ENCODE measurements around the gene IYD. TPM values are rescaled to one million over a fixed set of nuclear protein-coding genes. Genes with fewer than 3 reads are reported as not detected.
A peak's percentile ranks its signal among the peaks of the same experiment; 100 is the strongest.

IYD gene
- total RNA-seq, 3 donors from 2014 or later: 0.29 to 0.33 TPM; not detected in 1

DNA sequence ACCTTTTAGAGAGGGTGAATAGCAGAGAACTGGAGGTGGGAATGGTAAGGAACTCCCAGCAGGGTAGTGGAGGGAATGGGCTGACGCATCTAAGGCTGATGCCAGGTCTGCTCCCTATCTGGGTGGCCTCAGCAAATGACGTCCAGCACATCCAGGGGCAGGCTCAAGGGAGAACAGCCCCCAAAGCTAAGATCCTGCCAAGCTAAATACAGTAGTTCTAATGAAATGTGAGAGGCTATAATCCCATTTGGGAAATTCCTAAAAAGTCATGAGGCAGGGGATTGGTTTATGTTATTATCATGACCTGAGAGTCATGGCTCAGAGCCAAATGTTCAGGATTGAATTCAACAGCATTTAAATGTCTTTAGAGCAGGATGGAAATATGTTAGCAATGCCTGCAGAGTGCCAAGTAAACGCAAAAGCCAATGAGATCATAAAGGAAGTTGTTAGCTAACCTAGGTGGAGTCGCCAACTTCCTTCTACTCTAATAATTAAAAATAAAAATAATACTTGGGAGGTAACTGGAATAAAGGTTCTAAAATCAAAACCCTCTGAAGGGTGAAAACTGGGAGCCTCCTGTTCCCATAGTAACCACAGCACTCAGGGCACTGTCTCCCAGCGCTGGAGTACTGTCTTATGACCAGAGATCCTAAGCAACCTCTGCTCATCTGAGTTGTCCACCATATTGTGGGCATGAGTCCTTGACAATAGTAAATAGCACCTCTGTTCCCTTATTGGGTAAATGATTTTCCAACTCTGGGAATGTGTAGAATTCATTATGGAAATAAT is 34.8 kb downstream of the IYD start:
- H3K4me1 ChIP-seq: no peaks in the 10 kb centered on the region
- H3K36me3 ChIP-seq: no peaks in the 10 kb centered on the region
- H3K27ac ChIP-seq: peak overlapping the region in 1 of 2 donors; percentile 44
- peak in 1 of 2 donors; percentile 35 for DNase-seq (ENCODE audit: low spot score in 2 of 2)
- H3K27me3 ChIP-seq: no peaks in the 10 kb centered on the region
- peaks cover 0 to 5% of the 10 kb centered on the region in 2 donors for H3K9me3 ChIP-seq
- intact Hi-C loops (cut with DNase I; ENCODE audit: low total_unique reads): no loop called here
- TF ChIP-seq POLR2A (IDR thresholded peaks at IDR 0.05) (no peak), POLR2AphosphoS5 (IDR thresholded peaks at IDR 0.05) (peak in 1 of 3 donors; percentile 23)
- H3K4me3 ChIP-seq: no peak overlapping the region

DNA sequence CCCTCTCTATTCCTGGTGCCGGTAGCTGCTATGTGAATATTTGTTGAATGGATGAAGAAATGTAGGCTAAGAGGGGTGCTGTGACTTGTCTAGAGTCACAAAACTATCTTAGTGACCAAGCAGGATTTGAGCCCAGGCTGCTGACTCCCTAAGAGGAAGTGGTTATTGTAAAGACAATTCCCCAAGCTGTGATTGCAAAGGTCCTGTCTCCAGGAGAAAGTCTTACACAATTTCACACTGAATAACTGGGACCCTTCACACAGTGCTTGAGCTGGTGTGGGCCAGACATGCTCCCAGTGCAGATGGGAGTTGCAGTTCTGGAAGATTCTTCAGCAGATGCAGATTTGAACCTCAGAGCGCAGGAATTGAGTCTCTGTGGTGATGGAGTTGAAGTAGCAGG is 38.1 kb downstream of the IYD start:
- no peak overlapping the region for H3K4me3 ChIP-seq
- peaks cover 0 to 5% of the 10 kb centered on the region in 2 donors for H3K9me3 ChIP-seq
- peaks cover 5 to 10% of the 10 kb centered on the region in 2 donors for H3K4me1 ChIP-seq
- DNase-seq (ENCODE audit: low spot score in 2 of 2): no peak
- no peaks in the 10 kb centered on the region for H3K36me3 ChIP-seq
- TF ChIP-seq POLR2A (IDR thresholded peaks at IDR 0.05): no peak
- TF ChIP-seq, protein P1, sequence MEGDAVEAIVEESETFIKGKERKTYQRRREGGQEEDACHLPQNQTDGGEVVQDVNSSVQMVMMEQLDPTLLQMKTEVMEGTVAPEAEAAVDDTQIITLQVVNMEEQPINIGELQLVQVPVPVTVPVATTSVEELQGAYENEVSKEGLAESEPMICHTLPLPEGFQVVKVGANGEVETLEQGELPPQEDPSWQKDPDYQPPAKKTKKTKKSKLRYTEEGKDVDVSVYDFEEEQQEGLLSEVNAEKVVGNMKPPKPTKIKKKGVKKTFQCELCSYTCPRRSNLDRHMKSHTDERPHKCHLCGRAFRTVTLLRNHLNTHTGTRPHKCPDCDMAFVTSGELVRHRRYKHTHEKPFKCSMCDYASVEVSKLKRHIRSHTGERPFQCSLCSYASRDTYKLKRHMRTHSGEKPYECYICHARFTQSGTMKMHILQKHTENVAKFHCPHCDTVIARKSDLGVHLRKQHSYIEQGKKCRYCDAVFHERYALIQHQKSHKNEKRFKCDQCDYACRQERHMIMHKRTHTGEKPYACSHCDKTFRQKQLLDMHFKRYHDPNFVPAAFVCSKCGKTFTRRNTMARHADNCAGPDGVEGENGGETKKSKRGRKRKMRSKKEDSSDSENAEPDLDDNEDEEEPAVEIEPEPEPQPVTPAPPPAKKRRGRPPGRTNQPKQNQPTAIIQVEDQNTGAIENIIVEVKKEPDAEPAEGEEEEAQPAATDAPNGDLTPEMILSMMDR (IDR thresholded peaks at IDR 0.05): no peak
- TF ChIP-seq POLR2AphosphoS5 (IDR thresholded peaks at IDR 0.05): no peak
- no peaks in the 10 kb centered on the region for H3K27me3 ChIP-seq
- no peak overlapping the region for H3K27ac ChIP-seq
- intact Hi-C loops (cut with DNase I; ENCODE audit: low total_unique reads): no loop called here

DNA sequence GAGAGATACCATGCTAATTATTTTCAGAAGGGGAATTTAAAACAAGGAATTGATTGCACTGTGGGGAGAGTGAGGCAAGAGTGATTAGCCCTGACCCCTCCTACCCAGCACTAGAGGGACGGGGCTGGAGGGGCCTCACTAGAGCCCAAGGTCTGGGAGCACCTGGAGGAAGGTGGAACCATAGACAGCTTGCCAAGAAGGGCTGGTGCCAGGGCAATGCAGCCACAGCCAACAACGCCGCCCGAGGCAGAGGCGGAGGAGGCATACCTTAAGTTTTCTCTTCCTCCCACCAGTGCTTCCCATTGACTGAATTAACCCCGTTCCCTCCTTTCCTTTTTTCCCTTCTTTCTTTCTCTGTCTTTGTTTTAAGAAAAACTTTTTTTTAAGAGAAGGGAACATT is 40.0 kb downstream of the IYD start:
- no peak for TF ChIP-seq POLR2A (IDR thresholded peaks at IDR 0.05)
- peak in 1 of 2 donors; percentile 60 for DNase-seq (ENCODE audit: low spot score in 2 of 2)
- no peak overlapping the region for H3K27ac ChIP-seq
- peaks cover 0 to 5% of the 10 kb centered on the region in 2 donors for H3K9me3 ChIP-seq
- H3K4me1 ChIP-seq: peaks cover 5 to 10% of the 10 kb centered on the region in 2 donors
- H3K27me3 ChIP-seq: no peaks in the 10 kb centered on the region
- no peak overlapping the region for H3K4me3 ChIP-seq
- intact Hi-C loops (cut with DNase I; ENCODE audit: low total_unique reads): no loop called here
- no peaks in the 10 kb centered on the region for H3K36me3 ChIP-seq

DNA sequence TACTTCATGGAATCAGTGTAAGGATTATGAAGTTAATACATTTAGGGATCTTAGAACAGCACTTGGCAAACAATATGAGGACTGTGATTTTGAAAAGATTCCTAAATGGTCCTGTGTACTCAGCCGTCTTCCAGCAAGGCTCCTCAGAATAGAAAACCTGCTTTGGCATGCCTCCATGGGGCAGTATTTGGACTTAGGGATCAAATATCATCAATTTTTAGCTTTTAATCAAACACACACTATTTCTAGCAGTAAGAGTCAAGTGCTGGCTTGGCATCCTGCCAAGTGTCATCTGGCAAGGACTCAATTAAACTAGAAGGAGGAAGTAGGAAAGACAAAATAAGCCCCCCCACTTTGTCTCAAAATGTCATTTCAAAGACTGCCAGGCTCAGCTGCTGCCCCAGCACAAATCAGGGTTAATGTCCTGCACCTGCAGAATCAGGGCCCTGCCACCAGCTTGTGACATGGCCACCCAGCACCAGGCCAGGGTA is 40.8 kb downstream of the IYD start:
- H3K27me3 ChIP-seq: no peaks in the 10 kb centered on the region
- peaks cover 0 to 5% of the 10 kb centered on the region in 2 donors for H3K9me3 ChIP-seq
- H3K36me3 ChIP-seq: no peaks in the 10 kb centered on the region
- TF ChIP-seq POLR2A (IDR thresholded peaks at IDR 0.05) (no peak), POLR2AphosphoS5 (IDR thresholded peaks at IDR 0.05) (no peak)
- TF ChIP-seq, protein P1 (IDR thresholded peaks at IDR 0.05): no peak
- DNase-seq (ENCODE audit: low spot score in 2 of 2): peak in 1 of 2 donors; percentile 38
- H3K27ac ChIP-seq: peak overlapping the region in 1 of 2 donors; percentile 58
- peaks cover 5 to 10% of the 10 kb centered on the region in 2 donors for H3K4me1 ChIP-seq
- intact Hi-C loops (cut with DNase I; ENCODE audit: low total_unique reads): no loop called here
- no peak overlapping the region for H3K4me3 ChIP-seq

DNA sequence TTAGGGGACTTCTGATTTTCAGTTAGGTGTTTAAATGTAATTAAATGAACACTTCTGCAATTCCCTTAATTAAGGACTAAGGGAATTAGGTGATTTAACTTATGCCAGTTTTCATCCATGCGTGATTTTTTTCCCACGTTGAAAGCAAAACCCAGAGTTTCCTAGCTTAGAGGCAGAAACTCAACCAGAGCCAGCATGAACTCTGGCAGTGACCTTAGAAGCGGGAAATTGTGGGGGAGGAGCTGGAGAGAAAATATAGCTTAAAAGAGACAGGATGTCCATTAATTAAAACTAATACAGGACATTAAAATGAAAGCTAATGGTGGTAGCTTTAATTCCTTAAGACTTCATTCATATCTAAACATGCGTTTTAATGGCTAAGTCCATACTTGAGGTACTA is 41.6 kb downstream of the IYD start:
- Histone ChIP-seq H3K4me1 (peaks cover 5 to 10% of the 10 kb centered on the region in 2 donors), H3K27me3 (no peaks in the 10 kb centered on the region), H3K27ac (peak overlapping the region in 1 of 2 donors; percentile 58), H3K36me3 (no peaks in the 10 kb centered on the region), H3K4me3 (no peak overlapping the region), H3K9me3 (peaks cover 0 to 2% of the 10 kb centered on the region in 2 donors)
- DNase-seq (ENCODE audit: low spot score in 2 of 2): no peak
- intact Hi-C loops (cut with DNase I; ENCODE audit: low total_unique reads): no loop called here
- TF ChIP-seq POLR2A (IDR thresholded peaks at IDR 0.05) (no peak), POLR2AphosphoS5 (IDR thresholded peaks at IDR 0.05) (no peak)
- TF ChIP-seq, protein P1 (IDR thresholded peaks at IDR 0.05): no peak

DNA sequence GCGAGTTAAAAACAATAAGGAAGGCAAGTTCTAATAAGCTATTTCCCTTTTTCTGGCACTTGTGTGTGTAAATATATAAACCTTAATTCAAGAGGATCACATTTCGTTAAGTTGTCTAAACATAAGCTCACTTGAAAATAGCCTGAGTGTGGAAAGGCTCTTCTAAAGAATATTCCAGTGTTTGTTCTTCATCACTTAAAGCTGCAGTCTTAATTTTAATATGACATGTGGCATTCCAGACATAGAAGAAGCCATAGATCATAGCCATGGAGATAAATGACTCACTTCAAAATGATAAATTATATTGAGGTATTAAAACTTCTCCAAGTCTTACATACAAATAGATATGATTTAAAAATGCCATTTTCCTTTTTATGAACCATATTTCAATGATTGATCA is 42.1 kb downstream of the IYD start:
- Histone ChIP-seq H3K4me3 (no peak overlapping the region), H3K9me3 (no peaks in the 10 kb centered on the region), H3K27ac (no peak overlapping the region), H3K36me3 (no peaks in the 10 kb centered on the region), H3K27me3 (no peaks in the 10 kb centered on the region), H3K4me1 (peaks cover 5 to 10% of the 10 kb centered on the region in 2 donors)
- no peak for DNase-seq (ENCODE audit: low spot score in 2 of 2)
- TF ChIP-seq POLR2AphosphoS5 (IDR thresholded peaks at IDR 0.05): no peak
- no peak for TF ChIP-seq POLR2A (IDR thresholded peaks at IDR 0.05)
- TF ChIP-seq, protein P1 (IDR thresholded peaks at IDR 0.05): no peak
- intact Hi-C loops (cut with DNase I; ENCODE audit: low total_unique reads): no loop called here

Measured in breast epithelium (tissue), 4 donors.